Measurements from ENCODE around the gene SRCAP. TPM values are rescaled to one million over a fixed set of nuclear protein-coding genes. Genes with fewer than 3 reads are reported as not detected.

SRCAP gene
- total RNA-seq, 2 experiments from 2014 or later: 59.5 to 60.1 TPM

DNA sequence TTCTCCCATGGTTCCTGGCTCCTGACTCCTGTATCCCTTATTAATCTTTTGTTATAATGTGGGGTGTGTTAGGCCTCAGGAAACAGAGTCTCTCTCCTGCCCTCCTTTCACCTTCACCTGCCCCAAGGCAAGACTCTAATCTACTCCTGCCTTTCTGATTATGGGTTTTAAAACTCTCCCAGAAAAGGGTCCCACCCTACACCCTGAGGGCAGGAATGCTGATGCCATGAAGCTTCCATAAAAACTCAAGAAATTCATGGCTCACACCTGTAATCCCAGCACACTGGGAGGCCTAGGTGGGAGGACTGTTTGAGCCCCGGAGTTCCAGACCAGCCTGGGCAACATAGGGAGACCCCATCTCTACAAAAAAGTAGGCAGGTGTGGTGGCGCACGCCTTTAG, 18.6 kb upstream of the SRCAP start:
- CTCF ChIA-PET: no interaction called here
- no peak overlapping the region for H3K4me3 Mint-ChIP-seq

DNA sequence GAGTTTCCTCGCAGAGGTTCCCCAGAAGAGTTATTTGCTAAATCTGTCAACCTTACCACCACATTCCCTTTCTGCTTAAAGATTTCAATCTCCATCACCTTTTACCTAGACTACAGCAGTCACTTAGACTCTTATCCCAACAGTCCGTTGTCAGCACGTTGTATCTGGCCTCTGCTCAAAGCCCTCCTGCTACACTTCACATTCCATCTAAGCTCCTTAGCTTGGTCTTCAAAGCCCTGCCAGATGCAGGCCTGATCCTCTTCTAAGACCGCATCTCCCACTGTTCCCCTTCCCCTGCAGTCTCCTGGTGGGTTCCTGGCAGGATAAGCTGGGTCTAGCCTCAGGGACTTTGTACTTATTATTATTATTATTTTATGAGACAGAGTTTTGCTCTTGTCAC, 10.3 kb upstream of the SRCAP start:
- H3K36me3 ChIP-seq (ENCODE audit: insufficient read depth, low read length): no peaks in the 10 kb centered on the region
- Mint-ChIP-seq H3K9me3 (no peaks in the 10 kb centered on the region), H3K27ac (no peak overlapping the region), H3K4me3 (no peak overlapping the region), H3K4me1 (ENCODE audit: low read depth) (peaks cover 9% of the 10 kb centered on the region), H3K27me3 (no peaks in the 10 kb centered on the region), H3K36me3 (ENCODE audit: low read depth) (no peaks in the 10 kb centered on the region)
- TF ChIP-seq, protein P1, sequence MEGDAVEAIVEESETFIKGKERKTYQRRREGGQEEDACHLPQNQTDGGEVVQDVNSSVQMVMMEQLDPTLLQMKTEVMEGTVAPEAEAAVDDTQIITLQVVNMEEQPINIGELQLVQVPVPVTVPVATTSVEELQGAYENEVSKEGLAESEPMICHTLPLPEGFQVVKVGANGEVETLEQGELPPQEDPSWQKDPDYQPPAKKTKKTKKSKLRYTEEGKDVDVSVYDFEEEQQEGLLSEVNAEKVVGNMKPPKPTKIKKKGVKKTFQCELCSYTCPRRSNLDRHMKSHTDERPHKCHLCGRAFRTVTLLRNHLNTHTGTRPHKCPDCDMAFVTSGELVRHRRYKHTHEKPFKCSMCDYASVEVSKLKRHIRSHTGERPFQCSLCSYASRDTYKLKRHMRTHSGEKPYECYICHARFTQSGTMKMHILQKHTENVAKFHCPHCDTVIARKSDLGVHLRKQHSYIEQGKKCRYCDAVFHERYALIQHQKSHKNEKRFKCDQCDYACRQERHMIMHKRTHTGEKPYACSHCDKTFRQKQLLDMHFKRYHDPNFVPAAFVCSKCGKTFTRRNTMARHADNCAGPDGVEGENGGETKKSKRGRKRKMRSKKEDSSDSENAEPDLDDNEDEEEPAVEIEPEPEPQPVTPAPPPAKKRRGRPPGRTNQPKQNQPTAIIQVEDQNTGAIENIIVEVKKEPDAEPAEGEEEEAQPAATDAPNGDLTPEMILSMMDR (IDR thresholded peaks at IDR 0.05): no peak
- no peak overlapping the region for H3K4me3 ChIP-seq (ENCODE audit: low read length)
- no peaks in the 10 kb centered on the region for H3K9me3 ChIP-seq (ENCODE audit: control insufficient read depth in 1 of 2, insufficient read depth in 1 of 2, low read length in 2 of 2)
- peaks cover 6% of the 10 kb centered on the region for H3K4me1 ChIP-seq (ENCODE audit: insufficient read depth, low read length)
- CTCF ChIA-PET: no interaction called here
- H3K27ac ChIP-seq (ENCODE audit: low read depth in 1 of 2, low read length in 2 of 2): no peak overlapping the region
- DNase-seq (no peak), ATAC-seq (ENCODE audit: poor library complexity) (no peak)
- intact Hi-C loops (cut with DNase I, micrococcal nuclease): no loop called here
- no peaks in the 10 kb centered on the region for H3K27me3 ChIP-seq (ENCODE audit: control insufficient read depth in 1 of 2, insufficient read depth in 2 of 2, low read length in 2 of 2)
- POLR2A ChIA-PET: interaction anchor here (1.5 kb wide), 1 partner anchor 30 kb away, joined by 4 read pairs; no protein-coding TSS in a partner anchor

More for the DNA sequence above, 18.6 kb upstream of the SRCAP start:
- H3K4me1 ChIP-seq (ENCODE audit: insufficient read depth, low read length): no peaks in the 10 kb centered on the region
- no peaks in the 10 kb centered on the region for H3K9me3 Mint-ChIP-seq
- no peaks in the 10 kb centered on the region for H3K36me3 Mint-ChIP-seq (ENCODE audit: low read depth)
- H3K36me3 ChIP-seq (ENCODE audit: insufficient read depth, low read length): no peaks in the 10 kb centered on the region
- POLR2A ChIA-PET: interaction anchor here (0.6 kb wide), 1 partner anchor 837 kb away, joined by 3 read pairs; no protein-coding TSS in a partner anchor
- no peaks in the 10 kb centered on the region for H3K9me3 ChIP-seq (ENCODE audit: control insufficient read depth in 1 of 2, insufficient read depth in 1 of 2, low read length in 2 of 2)
- no peaks in the 10 kb centered on the region for H3K27me3 ChIP-seq (ENCODE audit: control insufficient read depth in 1 of 2, insufficient read depth in 2 of 2, low read length in 2 of 2)
- no peaks in the 10 kb centered on the region for H3K27me3 Mint-ChIP-seq
- TF ChIP-seq, protein P1 (IDR thresholded peaks at IDR 0.05): no peak
- no peak overlapping the region for H3K27ac Mint-ChIP-seq
- H3K4me1 Mint-ChIP-seq (ENCODE audit: low read depth): no peaks in the 10 kb centered on the region
- H3K27ac ChIP-seq (ENCODE audit: low read depth in 1 of 2, low read length in 2 of 2): no peak overlapping the region
- intact Hi-C loops (cut with DNase I, micrococcal nuclease): no loop called here
- ATAC-seq (ENCODE audit: poor library complexity) (no peak), DNase-seq (no peak)
- no peak overlapping the region for H3K4me3 ChIP-seq (ENCODE audit: low read length)

DNA sequence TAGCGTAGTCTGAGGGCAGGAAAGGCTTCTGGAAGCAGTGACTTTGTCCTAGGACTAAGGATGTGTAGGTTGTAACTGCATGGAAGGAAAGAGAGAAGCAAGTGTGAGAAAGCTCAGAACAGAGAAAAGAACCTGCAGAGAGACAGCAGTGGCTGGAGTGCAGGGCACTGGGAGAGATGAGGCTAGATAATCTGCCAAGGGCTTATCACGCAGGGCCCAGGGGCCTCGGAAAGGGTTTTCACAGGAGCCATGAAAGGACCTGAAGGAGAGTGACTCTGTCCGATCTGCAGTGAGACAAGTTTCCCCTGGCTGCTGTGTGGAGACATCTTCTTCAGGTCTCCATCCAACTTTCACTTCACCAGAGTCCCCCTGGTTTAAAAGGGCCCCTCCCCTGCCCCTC, 7.1 kb upstream of the SRCAP start:
- no peaks in the 10 kb centered on the region for H3K36me3 Mint-ChIP-seq (ENCODE audit: low read depth)
- H3K27ac Mint-ChIP-seq: no peak overlapping the region
- no peaks in the 10 kb centered on the region for H3K27me3 Mint-ChIP-seq
- H3K9me3 Mint-ChIP-seq: no peaks in the 10 kb centered on the region
- peaks cover 14% of the 10 kb centered on the region for H3K4me1 Mint-ChIP-seq (ENCODE audit: low read depth)
- intact Hi-C loops (cut with DNase I, micrococcal nuclease): loop anchor here in 1 of 2 experiments (10.0 kb wide), 2 partner anchors 267 to 697 kb away; partner anchors contain the start of genes HIRIP3 and INO80E
- ChIA-PET CTCF (no interaction called here), POLR2A (interaction anchor here (6.8 kb wide), 1 partner anchor 32 kb away, joined by 82 read pairs; the partner anchor contains the start of gene FBRS)
- Histone ChIP-seq H3K27ac (ENCODE audit: low read depth in 1 of 2, low read length in 2 of 2) (no peak overlapping the region), H3K36me3 (ENCODE audit: insufficient read depth, low read length) (no peaks in the 10 kb centered on the region), H3K9me3 (ENCODE audit: control insufficient read depth in 1 of 2, insufficient read depth in 1 of 2, low read length in 2 of 2) (no peaks in the 10 kb centered on the region), H3K4me1 (ENCODE audit: insufficient read depth, low read length) (peaks cover 11% of the 10 kb centered on the region), H3K27me3 (ENCODE audit: control insufficient read depth in 1 of 2, insufficient read depth in 2 of 2, low read length in 2 of 2) (no peaks in the 10 kb centered on the region), H3K4me3 (ENCODE audit: low read length) (no peak overlapping the region)
- H3K4me3 Mint-ChIP-seq: no peak overlapping the region
- ATAC-seq (ENCODE audit: poor library complexity) (no peak), DNase-seq (no peak)
- TF ChIP-seq, protein P1 (IDR thresholded peaks at IDR 0.05): no peak

All from CD4-positive, alpha-beta T cell (primary cell).